ENCODE data around the gene ZNRF2.

Gene ZNRF2

GRCh38 chr7:30320392-30320791 is 36.0 kb downstream of the ZNRF2 start:
- no peak for DNase-seq (ENCODE audit: extremely low read depth in 1 of 2, low read depth in 1 of 2)

DNA sequence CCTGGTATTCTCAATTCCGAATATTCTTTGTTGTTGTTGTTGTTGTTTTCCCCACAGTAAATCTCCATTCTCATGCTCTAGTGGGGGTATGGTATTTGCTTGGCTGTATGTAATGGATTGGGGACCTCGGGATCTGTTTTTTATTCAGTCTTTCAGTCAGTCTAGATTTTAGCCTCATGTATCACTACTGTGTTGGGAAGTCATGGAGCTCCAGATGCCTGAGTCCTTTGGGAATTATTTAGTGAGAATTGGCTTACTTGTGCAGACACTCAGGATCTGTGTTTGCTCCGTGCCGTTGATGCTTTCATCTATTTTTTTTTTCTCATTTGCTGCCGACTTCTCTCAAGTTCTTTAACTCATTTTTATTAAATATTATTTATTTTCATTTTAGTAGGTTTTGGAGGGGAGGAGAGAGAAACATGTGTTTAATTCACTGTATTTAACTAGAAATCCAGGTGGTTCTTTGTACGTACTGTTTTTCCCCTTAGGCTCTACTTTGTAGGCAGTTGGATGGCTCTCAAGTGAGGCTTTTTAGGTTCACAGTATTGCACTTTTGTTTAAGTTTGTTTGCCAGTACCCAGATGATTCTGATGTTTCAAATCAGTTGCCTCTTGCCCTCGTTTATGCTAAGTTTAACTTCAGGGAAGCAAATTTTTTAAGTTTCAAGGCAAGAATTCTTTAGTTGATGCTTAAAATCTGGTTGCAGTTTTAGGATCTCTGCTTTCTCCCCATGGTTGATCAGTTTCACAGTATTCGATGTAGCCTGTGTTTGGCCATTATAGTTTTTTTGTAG is 36.9 kb downstream of the ZNRF2 start:
- no peak for DNase-seq (ENCODE audit: extremely low read depth in 1 of 2, low read depth in 1 of 2)

DNA sequence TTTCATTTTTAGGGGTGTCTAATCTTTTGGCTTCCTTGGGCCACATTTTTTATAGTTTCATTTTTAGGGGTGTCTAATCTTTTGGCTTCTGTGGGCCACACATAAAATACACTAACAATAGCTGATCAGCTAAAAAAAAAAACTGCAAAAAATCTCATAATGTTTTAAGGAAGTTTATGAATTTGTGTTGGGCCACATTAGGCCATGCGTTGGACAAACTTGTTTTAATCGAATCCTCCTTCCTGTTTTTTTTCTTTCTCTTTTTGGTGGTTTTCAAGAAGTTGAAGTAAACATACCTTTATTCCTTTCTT is 37.4 kb downstream of the ZNRF2 start:
- no peak for DNase-seq (ENCODE audit: extremely low read depth in 1 of 2, low read depth in 1 of 2)

- DNase-seq (ENCODE audit: extremely low read depth in 1 of 2, low read depth in 1 of 2) = no peak
Observed at GRCh38 chr7:30322271-30323005, 38.0 kb downstream of the ZNRF2 start.

- DNase-seq (ENCODE audit: extremely low read depth in 1 of 2, low read depth in 1 of 2) = no peak
Observed at GRCh38 chr7:30323006-30323355, 38.6 kb downstream of the ZNRF2 start.

DNA sequence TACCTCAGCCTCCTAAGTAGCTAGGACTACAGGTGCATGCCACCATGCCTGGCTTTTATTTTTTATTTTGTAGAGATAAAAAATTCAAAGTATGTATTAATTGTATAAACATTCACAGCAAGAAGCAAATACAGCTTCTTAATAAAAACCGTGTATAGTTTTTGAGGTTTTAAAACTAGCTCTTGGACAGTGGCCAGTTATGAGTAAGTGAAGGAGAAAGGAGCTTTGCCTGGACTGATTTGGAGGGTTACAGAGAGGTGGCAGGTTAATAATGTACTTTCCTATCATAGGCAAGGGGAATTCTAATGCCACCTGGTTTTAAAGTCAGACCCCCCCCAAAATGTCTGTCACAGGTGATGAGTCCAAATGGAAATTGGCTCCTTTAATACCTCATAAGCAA is 43.4 kb downstream of the ZNRF2 start:
- no peak for DNase-seq (ENCODE audit: extremely low read depth in 1 of 2, low read depth in 1 of 2)

- no peak for DNase-seq (ENCODE audit: extremely low read depth in 1 of 2, low read depth in 1 of 2)
Observed at GRCh38 chr7:30328381-30328780, 44.0 kb downstream of the ZNRF2 start.

GRCh38 chr7:30329716-30330115 is 45.3 kb downstream of the ZNRF2 start:
- DNase-seq (ENCODE audit: extremely low read depth in 1 of 2, low read depth in 1 of 2) = no peak

DNA sequence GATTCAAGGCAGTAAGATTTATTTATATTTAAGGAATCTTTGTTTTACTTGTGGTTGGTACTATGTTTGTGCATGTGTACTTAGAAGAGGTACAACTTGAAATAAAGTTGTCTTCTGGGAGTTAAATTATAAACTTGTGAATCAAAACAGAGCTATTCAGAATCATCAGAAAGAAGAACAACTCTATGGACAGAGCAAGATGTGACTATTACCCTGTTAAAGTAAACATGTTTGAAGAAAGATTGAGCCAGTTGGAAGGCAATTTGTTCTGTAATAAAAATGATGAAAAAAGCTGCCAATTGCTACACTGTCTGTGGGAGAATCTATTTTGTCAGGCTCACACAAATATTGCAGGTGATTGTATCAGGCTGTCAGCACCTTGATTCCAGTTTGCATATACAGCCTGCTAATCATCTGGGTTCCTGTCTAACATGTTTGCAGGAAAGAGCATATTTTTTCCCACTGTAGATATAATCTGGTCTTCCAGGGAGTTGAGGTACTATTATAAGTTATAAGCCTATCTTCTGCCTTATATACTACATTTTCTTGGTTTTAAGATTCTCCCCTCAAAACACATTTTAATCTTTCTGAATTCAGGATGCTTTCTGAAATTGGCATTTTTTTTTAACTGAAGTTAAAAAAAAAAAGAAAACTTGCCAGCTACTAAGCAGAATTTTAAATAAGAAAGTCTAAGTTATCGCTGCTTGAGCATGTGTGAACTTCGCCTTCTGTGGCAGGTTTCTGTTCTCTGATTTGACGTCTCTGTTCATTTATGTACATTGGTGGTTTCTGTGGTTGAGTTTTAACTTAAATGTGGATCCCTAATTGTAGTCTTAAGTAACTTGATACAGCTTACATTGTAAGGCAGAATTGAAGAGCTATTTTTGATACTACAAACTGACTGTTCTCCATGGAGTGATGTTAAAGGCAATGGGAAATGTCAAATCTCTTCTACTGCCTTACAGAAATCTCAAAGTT is 46.0 kb downstream of the ZNRF2 start:
- DNase-seq (ENCODE audit: extremely low read depth in 1 of 2, low read depth in 1 of 2) = no peak

GRCh38 chr7:30331338-30331737 is 46.9 kb downstream of the ZNRF2 start:
- no peak for DNase-seq (ENCODE audit: extremely low read depth in 1 of 2, low read depth in 1 of 2)

- no peak for DNase-seq (ENCODE audit: extremely low read depth in 1 of 2, low read depth in 1 of 2)
Observed at GRCh38 chr7:30332549-30332948, 48.2 kb downstream of the ZNRF2 start.

GRCh38 chr7:30335763-30336487 is 51.5 kb downstream of the ZNRF2 start:
- DNase-seq (ENCODE audit: extremely low read depth in 1 of 2, low read depth in 1 of 2) = no peak

DNA sequence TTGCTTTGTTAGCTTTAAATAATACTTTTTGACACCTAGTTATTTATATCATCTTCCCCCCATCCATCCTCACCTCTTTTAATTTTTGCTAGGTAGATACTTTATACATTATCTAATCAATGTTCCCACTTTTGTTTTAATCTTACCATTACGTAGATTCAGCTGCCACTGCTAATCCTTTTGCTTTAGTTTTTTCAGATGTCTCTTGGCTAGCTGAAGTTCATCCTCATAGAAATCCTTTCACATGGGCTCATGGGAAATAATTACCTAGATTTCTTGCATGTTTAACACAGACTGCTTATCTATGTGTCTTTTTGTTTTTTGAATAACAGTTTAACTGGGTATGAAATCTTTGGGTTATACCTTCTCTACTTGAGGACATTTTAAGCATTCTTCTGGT is 60.1 kb downstream of the ZNRF2 start:
- no peak for DNase-seq (ENCODE audit: extremely low read depth in 1 of 2, low read depth in 1 of 2)

DNA sequence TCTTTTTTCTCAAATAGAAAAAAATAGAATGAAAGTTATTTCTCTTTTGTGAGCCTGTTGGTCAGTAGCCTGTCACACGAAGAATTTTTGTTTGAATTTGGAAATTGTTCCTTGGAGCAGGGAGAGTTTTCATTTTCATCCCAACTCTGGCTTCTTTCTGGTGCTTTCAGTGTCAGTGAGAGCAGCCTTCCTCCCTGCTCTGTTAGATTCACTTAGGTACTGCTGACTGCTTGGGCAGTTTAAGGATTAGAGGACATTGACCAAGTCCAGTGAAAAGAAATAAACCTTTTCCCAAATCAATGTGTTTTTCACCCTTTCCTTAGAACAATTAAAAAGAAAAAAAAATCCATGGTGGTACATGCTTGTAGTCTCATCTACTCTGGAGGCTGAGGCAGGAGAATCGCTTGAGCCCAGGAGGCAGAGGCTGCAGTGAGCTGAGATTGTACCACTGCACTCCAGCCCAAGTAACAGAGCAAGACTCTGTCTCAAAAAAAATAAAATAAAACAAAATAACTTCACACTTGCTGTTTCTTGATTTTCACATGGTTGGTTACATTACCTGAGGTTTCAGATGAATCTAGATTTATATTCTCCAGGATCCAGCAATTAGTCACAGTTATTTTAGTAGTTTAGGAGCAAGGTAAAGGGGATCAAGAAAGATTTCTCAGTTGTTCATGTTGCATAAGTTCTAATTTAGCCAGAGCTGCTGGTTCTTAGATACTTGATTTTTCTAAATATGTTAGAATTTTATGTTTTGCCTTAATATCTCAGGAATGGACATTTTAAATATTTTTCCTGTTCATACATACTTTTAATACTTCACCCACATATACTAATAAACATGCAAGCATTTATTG is 63.1 kb downstream of the ZNRF2 start:
- DNase-seq (ENCODE audit: extremely low read depth in 1 of 2, low read depth in 1 of 2) = no peak

DNA sequence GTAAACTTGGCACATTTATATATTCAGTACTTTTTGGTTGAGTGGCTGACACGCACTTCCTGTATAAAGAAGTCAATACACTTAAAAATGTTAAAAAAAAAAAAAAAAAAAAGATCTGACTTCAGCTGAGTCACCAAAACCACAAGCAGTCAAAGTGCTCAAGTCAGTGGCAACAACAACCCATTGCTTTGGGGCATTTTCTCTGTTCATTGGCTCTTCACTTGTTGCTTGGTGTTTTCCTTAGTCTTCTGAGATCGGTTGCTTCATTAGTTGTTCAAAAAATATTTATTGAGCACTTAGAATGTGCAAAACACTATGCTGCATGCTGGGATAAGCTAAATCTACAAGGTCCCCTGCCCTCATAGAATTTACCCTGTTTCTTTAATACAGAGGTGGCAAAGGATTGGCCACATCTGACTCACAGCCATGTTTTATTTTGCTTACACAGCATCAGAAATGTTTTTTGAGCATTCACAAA is 63.7 kb downstream of the ZNRF2 start:
- DNase-seq (ENCODE audit: extremely low read depth in 1 of 2, low read depth in 1 of 2) = peak in 1 of 2 donors; percentile 24

DNA sequence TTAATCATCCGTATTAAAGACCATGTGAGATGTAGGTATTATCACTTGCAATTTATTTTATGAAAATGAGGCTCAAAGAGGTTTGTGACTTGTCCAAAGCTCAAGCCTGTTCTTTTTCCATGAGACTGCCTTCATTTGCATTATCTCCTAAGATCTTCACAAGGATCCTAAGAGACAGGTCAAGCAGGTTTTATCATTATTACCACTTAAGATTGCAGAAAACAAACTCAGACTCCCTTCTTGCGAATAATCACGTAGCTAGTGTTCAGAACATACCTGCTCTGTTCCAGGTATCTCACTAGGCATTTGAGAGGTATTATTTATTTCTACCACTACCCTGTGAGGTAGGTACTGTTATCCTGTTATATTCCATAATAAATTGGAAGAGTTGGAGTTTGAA is 64.8 kb downstream of the ZNRF2 start:
- DNase-seq (ENCODE audit: extremely low read depth in 1 of 2, low read depth in 1 of 2) = no peak

GRCh38 chr7:30349816-30350215 is 65.4 kb downstream of the ZNRF2 start:
- DNase-seq (ENCODE audit: extremely low read depth in 1 of 2, low read depth in 1 of 2) = no peak

GRCh38 chr7:30351286-30351685 is 66.9 kb downstream of the ZNRF2 start:
- DNase-seq (ENCODE audit: extremely low read depth in 1 of 2, low read depth in 1 of 2) = no peak

- no peak for DNase-seq (ENCODE audit: extremely low read depth in 1 of 2, low read depth in 1 of 2)
Observed at GRCh38 chr7:30351724-30352123, 67.3 kb downstream of the ZNRF2 start.

- no peak for DNase-seq (ENCODE audit: extremely low read depth in 1 of 2, low read depth in 1 of 2)
Observed at GRCh38 chr7:30352169-30352568, 67.8 kb downstream of the ZNRF2 start.
